Astrocyte of the spinal cord (primary cell): Measurements from ENCODE around the gene ACER3.
A peak's percentile ranks its signal among the peaks of the same experiment; 100 is the strongest.
"Not testable (repeated sequence)": the region's sequence is repeated elsewhere in the genome, so short reads cannot be mapped to it uniquely, and the experiment has no call there.

Experiments used
- DNase-seq: peaks from one replicate; pipeline ENCODE4 v3.0.0; 2011; ENCODE audit warnings: low read depth, low spot score
- H3K4me3 ChIP-seq: 2 replicates; pipeline ENCODE4 v1.5.1; 2011; ENCODE audit warnings: low read depth, mild to moderate bottlenecking, low read length, moderate library complexity
- in situ Hi-C: cut with HindIII; loops from 2 replicates; pipeline ENCODE4 v1.10.0; 2017; ENCODE audit warnings: low sequenced_read_pairs
- TF ChIP-seq, protein P1 (sequence below): IDR thresholded peaks from 2 replicates; pipeline ENCODE4 v1.5.1; 2012; ENCODE audit warnings: low read depth, mild to moderate bottlenecking, low read length, inconsistent platforms

The ACER3 gene

DNA sequence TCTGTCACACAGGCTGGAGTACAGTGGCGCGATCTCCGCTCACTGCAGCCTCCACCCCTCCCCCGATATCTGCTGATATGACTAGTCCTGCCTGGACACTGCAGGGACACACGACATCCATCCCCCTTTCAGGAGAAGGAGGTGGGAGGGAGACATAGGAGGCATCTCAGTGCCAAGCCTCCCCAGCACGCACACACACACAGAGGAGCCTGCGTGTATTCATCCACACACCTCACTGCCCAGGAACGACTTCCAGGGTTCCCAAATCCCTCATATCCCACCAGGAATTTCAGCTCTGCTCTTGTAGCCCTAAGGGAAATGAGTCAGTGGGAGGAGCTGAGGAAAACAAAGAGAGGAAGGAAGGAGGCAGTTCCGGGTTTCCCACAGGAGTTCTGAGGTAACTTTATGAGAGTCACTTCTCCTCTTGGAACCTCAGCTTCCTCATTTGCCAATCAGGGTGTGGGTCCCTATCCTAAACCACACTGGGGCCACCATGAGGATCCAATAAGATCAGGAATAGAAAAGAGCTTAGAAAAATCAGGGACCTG, 37.2 kb upstream of the ACER3 start:
- H3K4me3 ChIP-seq: no peak overlapping the region
- in situ Hi-C loops: no loop called here
- TF ChIP-seq, protein P1, sequence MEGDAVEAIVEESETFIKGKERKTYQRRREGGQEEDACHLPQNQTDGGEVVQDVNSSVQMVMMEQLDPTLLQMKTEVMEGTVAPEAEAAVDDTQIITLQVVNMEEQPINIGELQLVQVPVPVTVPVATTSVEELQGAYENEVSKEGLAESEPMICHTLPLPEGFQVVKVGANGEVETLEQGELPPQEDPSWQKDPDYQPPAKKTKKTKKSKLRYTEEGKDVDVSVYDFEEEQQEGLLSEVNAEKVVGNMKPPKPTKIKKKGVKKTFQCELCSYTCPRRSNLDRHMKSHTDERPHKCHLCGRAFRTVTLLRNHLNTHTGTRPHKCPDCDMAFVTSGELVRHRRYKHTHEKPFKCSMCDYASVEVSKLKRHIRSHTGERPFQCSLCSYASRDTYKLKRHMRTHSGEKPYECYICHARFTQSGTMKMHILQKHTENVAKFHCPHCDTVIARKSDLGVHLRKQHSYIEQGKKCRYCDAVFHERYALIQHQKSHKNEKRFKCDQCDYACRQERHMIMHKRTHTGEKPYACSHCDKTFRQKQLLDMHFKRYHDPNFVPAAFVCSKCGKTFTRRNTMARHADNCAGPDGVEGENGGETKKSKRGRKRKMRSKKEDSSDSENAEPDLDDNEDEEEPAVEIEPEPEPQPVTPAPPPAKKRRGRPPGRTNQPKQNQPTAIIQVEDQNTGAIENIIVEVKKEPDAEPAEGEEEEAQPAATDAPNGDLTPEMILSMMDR: no peak
- DNase-seq: peak; percentile 56

DNA sequence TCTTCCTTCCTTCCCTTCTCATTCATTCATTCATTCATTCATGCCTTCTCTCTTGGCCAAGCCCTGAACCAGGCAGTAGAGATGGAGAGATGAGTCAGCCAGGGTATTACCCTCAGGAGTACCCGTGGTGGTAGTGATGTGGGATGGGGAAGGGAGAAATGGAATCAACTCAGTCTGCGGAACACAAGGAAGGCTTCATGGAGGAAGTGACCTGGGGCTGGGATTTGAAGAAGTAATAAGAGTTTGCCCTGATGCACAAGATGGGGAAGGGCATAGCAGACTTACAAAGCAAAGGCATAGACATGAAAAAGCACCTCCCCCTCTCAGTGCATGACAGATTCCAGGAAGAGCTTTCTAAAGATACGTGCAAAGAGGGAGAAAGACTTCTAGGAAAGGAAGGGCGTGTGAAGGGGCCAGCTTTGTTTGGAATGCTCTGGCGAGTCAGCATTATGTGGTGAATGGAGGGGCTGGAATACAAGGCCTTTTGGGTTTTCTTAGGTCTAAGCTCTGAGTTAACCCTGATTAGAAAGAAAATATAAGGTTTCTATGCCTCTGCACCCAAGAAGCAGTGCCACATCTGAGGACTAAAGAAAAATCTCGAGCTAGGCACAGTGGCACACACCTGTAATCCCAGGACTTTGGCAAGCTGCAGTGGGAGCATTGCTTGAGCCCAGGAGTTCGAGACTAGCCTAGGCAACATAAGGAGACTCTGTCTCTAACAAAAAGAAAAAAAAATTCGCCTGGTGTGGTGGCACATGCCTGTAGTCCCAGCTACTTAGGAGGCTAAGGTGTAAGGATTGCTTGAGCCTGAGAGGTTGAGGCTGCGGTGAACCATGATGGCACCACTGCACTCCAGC, 36.4 kb upstream of the ACER3 start:
- in situ Hi-C loops: no loop called here
- DNase-seq: no peak

DNA sequence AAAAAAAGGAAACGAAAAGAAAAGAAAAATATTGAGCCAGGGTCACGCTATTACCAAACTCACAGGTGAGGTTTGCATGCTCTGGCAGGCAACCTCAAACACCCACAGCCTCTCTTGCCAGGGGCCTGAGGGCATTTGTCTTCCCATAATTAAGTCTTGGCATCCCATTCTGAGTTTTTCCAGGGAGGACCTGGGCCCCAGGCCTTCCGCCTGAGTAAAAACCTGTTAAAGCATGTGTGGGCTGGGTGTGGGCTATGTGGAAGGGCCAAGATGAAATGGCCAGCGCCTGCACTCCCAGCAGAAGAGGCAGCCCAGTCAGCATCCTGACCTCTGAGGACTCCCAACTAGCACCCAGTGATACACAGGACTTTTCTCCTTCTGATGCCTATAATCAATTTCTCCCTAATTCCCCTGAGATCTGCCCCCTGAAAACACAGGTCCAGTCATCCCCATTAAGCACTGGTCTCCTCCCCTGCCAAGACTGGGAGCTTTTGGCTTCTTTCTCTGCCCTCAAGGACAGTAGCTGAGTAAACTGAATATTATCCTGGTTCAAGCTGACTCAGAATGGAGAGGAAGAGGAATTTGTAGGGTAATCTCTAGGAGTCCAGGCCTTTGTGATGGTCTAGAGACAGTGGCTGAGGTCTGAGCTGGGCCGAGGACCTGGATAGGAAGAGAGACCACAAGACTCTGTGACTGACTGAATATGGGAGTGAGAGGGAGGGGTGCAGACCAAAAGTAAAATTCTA, 35.6 kb upstream of the ACER3 start:
- TF ChIP-seq, protein P1: no peak
- in situ Hi-C loops: no loop called here
- no peak overlapping the region for H3K4me3 ChIP-seq
- no peak for DNase-seq

More for the DNA sequence above, 36.4 kb upstream of the ACER3 start:
- TF ChIP-seq, protein P1: no peak
- H3K4me3 ChIP-seq: no peak overlapping the region

DNA sequence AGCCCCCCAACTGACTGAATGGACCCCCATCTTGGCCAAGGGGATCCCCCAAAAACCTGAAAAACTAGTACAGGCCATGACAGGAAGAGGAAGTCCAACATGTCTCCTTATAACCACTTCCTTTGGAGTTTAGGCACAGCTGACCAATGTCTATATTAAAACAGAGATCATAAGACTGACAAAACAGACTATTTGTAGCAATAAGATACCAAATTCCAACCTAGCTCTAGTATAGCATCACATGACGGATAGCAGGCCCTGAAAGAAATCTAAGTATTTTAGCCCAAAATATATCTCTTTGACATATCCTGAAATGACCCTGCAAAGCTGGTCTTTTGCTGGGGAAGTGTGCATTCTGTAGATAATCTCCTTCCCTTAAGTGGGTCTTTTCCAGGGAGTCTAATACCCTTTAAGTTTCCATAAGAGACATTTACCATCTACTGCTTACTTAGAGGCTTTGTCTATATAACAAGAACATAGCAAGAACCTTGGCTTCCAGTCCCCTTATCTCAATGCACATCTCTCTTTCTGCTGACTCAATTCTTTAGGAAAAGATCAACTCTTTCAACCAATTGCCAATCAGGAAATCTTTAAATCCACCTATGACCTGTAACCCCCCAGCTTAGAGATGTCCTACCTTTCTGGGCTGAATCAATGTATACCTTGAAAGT, 34.9 kb upstream of the ACER3 start:
- H3K4me3 ChIP-seq: no peak overlapping the region
- TF ChIP-seq, protein P1: no peak
- DNase-seq: no peak
- in situ Hi-C loops: no loop called here

DNA sequence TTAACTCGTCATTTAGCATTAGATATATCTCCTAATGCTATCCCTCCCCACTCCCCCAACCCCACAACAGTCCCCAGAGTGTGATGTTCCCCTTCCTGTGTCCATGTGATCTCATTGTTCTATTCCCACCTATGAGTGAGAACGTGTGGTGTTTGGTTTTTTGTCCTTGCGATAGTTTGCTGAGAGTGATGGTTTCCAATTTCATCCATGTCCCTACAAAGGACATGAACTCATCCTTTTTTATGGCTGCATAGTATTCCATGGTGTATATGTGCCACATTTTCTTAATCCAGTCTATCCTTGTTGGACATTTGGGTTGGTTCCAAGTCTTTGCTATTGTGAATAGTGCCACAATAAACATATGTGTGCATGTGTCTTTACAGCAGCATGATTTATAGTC, 34.2 kb upstream of the ACER3 start:
- DNase-seq, in situ Hi-C loops, H3K4me3 ChIP-seq: not testable (repeated sequence)

DNA sequence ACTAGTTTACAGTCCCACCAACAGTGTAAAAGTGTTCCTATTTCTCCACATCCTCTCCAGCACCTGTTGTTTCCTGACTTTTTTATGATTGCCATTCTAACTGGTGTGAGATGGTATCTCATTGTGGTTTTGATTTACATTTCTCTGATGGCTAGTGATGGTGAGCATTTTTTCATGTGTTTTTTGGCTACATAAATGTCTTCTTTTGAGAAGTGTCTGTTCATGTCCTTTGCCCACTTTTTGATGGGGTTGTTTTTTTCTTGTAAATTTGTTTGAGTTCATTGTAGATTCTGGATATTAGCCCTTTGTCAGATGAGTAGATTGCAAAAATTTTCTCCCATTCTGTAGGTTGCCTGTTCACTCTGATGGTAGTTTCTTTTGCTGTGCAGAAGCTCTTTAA, 33.7 kb upstream of the ACER3 start:
- in situ Hi-C loops, H3K4me3 ChIP-seq, DNase-seq: not testable (repeated sequence)

DNA sequence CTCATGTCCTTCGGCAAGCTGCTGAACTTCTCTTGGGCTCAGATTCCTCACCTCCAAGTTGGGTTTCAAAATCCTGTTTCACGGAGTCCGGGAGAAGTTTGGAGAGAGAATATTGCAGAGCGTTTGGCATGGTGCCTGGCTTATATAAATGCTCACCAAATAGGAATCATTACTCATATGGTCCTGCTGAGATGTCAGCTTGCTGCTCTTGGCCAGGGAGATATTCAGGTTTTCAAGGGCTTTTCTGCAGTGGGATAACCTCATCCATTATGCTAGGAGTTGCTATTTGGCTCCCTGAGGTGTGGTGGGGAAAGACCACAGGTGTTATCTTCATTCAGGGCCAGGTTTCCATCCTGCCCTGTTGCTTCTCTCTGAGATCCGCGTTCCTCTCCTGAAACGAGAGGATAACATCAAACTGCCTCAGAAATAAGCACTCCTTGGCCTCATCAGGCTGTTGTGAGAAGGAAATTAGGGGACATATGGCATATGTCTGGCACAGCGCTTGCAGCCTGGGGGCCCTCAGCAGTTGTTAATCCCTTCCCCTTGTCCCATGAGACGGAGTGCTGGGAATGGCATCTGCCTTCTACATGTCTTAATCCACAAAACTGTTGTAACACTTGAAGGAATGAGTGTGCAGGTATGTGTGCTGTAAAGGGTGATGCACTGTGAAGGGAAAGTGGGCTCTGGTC, 29.9 kb upstream of the ACER3 start:
- DNase-seq: peak; percentile 58
- H3K4me3 ChIP-seq: no peak overlapping the region
- in situ Hi-C loops: no loop called here
- TF ChIP-seq, protein P1: no peak
